GM10248 (cell line): ENCODE measurements around the gene ILF3.

Experiments
- CTCF ChIA-PET: fragments of 300-600 bp; sonication (Branson Sonifier 250); formaldehyde crosslinking; extraction: SDS; loops from one replicate; lab custom pipeline; 2021; ENCODE audit warnings: antibody characterized with exemption; lab: Yijun Ruan, JAX
- POLR2A ChIA-PET: fragments of 350-650 bp; sonication (Branson Sonifier 250); formaldehyde crosslinking; extraction: SDS; loops from one replicate; lab custom pipeline; 2020; ENCODE audit warnings: antibody characterized with exemption; lab: Yijun Ruan, JAX
- DNase-seq: peaks from one replicate; pipeline ENCODE4 v3.0.0; 2012; ENCODE audit errors: extremely low spot score
- CTCF ChIP-seq: IDR thresholded peaks from 2 replicates; pipeline ENCODE4 v1.5.1; 2012; ENCODE audit warnings: mild to moderate bottlenecking, low read depth; ENCODE audit errors: extremely low read depth, missing control alignments, control extremely low read depth

The ILF3 gene

GRCh38 chr19:10707440-10707839 lies 53.3 kb downstream of the ILF3 start:
- DNase-seq: no peak
- ChIA-PET CTCF (interaction anchor here (1.0 to 1.4 kb wide), 3 partner anchors 10 to 157 kb away, joined by 3 to 13 read pairs (median 4); partner anchors contain the start of gene DNM2), POLR2A (no interaction called here)
- TF ChIP-seq CTCF: no peak

- ChIA-PET POLR2A (no interaction called here), CTCF (interaction anchor here (1.6 to 4.5 kb wide), 3 partner anchors 8 to 156 kb away, joined by 7 to 16 read pairs (median 8); partner anchors contain the start of gene DNM2)
- TF ChIP-seq CTCF: no peak
These were observed 54.1 kb downstream of the ILF3 start for GRCh38 chr19:10708291-10708690.

GRCh38 chr19:10712045-10712444 lies 57.9 kb downstream of the ILF3 start:
- CTCF ChIA-PET: interaction anchor here (4.5 kb wide), 1 partner anchor 12 kb away, joined by 16 read pairs; no protein-coding TSS in a partner anchor
- DNase-seq: no peak
- POLR2A ChIA-PET: no interaction called here
- TF ChIP-seq CTCF: no peak

More at GRCh38 chr19:10708291-10708690, 54.1 kb downstream of the ILF3 start:
- DNase-seq: no peak

- ChIA-PET CTCF (interaction anchor here (0.7 to 0.8 kb wide), 2 partner anchors 11 to 13 kb away, joined by 3 read pairs; no protein-coding TSS in a partner anchor), POLR2A (no interaction called here)
- DNase-seq: no peak
- TF ChIP-seq CTCF: no peak
These were observed 58.6 kb downstream of the ILF3 start for GRCh38 chr19:10712754-10713153.

- TF ChIP-seq CTCF: no peak
- ChIA-PET CTCF (interaction anchor here (0.7 to 0.8 kb wide), 2 partner anchors 11 to 14 kb away, joined by 3 read pairs; no protein-coding TSS in a partner anchor), POLR2A (no interaction called here)
- DNase-seq: no peak
These were observed 59.2 kb downstream of the ILF3 start for GRCh38 chr19:10713317-10713716.

GRCh38 chr19:10717054-10717355 lies 62.9 kb downstream of the ILF3 start:
- ChIA-PET CTCF (interaction anchor here (0.6 to 9.7 kb wide), 36 partner anchors 9 to 195 kb away, joined by 3 to 107 read pairs (median 6); partner anchors contain the start of genes CARM1 and QTRT1), POLR2A (interaction anchor here (0.7 to 1.0 kb wide), 3 partner anchors 11 to 147 kb away, joined by 4 to 5 read pairs (median 4); no protein-coding TSS in a partner anchor)
- TF ChIP-seq CTCF: no peak
- no peak for DNase-seq
